GM12874 (cell line): ENCODE results near the gene TSPAN14.

ENCODE experiments used
- CTCF ChIP-seq: IDR thresholded peaks from 2 replicates; pipeline ENCODE4 v1.5.1; 2011; ENCODE audit warnings: low read depth, mild to moderate bottlenecking, control low read depth, low read length, moderate library complexity; ENCODE audit not compliant: insufficient read depth

TSPAN14 gene

GRCh38 chr10:80528901-80529300, 74.8 kb downstream of the TSPAN14 start:
- TF ChIP-seq CTCF, result no peak

DNA sequence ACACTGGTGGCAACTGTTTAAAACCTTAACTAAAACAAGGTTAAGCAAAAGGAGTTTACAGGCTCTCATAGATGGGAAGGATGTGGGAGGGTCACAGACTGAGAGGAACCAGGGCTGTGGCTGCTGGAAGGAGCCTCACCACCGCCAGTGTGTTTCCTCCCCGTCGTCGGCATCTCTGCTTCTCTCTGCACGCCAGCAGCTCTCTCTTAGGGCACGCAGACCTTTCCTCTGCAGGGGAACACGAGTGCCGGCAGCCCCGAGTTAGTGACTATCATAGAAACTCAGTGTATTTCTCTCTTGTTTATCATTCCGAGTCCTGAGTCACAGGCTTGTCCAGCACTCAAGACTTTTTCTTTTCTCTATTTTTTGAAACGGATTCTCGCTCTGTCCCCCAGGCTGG, 75.5 kb downstream of the TSPAN14 start:
- no peak for TF ChIP-seq CTCF

DNA sequence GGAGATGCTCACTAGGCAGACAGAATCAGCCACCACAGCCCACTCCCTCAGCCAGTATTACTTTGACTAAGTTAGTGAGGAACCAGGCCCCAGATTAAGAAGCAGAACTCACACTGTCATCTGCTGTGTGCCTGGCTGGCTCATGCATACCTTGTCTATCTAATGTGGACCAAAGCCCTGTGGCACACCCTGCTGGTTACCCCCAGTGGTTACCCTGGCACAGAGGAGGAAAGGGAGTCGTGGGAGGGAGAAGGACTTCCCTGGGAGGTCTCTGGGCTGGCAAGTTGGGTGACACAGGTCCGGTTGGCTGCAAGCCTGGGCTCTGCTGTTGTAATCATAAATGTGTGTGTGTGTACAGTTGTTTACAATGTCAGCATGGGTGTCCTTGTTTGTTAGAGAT, 76.1 kb downstream of the TSPAN14 start:
- peak; percentile 26; the same call in 1 of the 2 replicates for TF ChIP-seq CTCF

DNA sequence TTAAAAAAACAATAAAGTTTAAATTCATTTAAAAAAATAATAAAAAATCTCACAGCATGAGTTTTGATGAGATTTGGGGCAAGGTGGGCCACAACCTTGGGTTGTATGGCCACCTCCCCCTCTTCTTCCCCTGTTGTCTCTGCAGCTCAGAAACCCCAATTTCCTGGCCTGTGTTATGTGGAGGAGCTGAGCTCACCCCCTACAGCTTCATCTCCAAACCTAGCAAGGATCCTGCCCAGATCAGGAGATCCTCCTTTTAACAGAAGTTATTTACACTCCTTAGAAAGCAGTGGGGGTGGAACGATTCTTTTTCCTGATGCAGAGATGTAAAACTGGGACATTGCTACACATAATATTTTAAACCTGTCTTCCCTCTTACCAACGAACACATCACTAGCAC, 76.7 kb downstream of the TSPAN14 start:
- TF ChIP-seq CTCF, result no peak

DNA sequence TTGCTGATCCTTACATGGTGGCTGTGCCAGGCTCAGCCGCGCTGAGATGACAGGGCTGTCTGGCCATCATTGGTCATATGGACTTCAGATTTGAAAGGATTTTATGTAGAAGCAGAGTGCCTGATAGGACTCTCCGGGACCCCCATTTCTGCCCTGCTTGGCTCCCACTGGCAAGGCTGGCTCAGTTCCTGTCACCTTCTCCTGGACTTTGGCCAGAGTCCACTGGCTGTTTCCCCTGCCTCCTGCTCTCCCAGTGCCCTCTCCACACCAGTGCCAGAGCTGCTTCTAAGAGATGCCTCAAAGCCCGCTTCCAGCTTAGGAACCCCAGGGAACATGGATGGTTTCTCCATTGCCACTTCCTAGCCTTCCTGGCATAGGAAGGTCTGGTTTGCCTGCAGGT, 78.5 kb downstream of the TSPAN14 start:
- no peak for TF ChIP-seq CTCF

DNA sequence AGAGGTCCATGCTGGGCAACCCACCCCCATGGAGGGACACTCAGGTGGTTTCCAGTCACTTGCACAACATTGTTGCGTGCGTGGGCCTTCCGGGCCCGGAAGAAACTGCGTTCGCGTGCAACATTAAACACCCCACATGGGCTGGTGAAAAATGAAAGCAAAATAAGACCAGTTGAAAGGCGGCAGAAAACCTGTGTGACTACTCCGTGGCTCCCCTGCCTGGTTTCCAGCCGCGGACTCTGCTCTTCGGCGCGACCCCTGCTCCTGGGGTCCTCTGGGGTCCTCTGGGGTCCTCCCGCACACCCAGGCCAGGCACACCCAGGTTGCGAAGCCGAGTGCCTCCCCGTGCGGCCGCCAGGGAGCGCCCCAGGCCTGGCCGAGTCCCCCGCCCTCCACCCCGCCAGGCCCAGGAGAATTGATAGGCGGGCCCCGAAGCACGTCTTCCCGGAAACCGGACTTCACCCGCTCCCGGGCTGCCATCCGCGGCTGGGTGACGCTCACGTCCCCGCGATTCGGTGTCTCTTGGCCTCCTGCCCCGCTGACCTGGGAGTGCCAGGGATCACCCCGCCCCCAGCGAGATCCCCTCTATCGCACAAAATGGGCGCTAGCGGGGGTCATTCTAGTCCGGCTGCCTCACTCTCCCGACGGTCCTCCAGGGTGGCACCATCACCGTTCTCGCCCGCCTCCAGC, 81.7 kb downstream of the TSPAN14 start:
- peak; percentile 94 for TF ChIP-seq CTCF

DNA sequence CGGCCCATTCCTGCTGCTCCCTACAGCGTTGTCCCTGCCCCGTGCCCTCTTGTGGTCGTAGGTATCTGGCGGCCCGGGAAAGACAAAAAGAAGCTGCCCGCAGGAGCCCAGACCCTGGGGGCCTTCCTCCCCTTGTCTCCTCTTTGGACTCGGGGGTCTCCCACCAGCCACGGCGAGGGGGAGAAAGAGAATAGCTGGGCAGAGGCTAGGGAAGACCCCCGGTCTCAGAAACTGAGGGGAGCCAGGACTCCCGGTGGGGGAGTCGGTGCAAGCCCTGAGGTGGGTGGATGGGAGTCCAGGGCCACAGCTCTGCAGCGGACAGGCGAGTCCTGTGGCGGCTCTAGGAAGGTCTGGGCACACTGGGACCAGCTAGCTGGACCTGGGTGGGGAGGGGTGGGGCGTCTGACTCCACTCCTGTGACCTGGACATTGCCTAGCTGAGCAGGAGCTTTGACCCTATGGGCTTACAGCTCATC, 82.3 kb downstream of the TSPAN14 start:
- TF ChIP-seq CTCF, result no peak
